Ovary (tissue), 9 donors: ENCODE measurements around the gene NME7. TPM values are rescaled to one million over a fixed set of nuclear protein-coding genes. Genes with fewer than 3 reads are reported as not detected.

Source experiments
- DNase-seq, 5 donors: peaks; one replicate each; pipeline ENCODE4 v3.0.0-alpha.2; 2019 to 2020
- H3K27ac ChIP-seq, 2 donors: fragments of 200-600 bp; one replicate each; pipeline versions ENCODE4 v1.5.1 to v1.8.0; 2019 to 2022
- H3K27me3 ChIP-seq: fragments of 200-600 bp; one replicate; pipeline ENCODE4 v1.8.0; 2022
- H3K36me3 ChIP-seq: fragments of 200-600 bp; sonication (generic); one replicate; pipeline ENCODE4 v1.5.1; 2019
- H3K4me1 ChIP-seq: one replicate; pipeline ENCODE4 v1.8.1; 2013; ENCODE audit warnings: mild to moderate bottlenecking, moderate library complexity; ENCODE audit not compliant: insufficient read depth
- H3K4me3 ChIP-seq: fragments of 200-600 bp; sonication (generic); one replicate; pipeline ENCODE4 v1.5.1; 2017
- H3K9me3 ChIP-seq, 2 donors: fragments of 200-600 bp in 1 of 2; sonication (generic) in 1 of 2; one replicate each; pipeline versions ENCODE4 v1.5.1 to v1.8.1; 2013 to 2019; ENCODE audit warnings: mild to moderate bottlenecking in 1 of 2, moderate library complexity in 1 of 2
- EP300 ChIP-seq: sonication (generic); formaldehyde crosslinking; IDR thresholded peaks from one replicate; pipeline ENCODE4 v1.6.1; 2017; ENCODE audit warnings: antibody characterized with exemption
- POLR2A ChIP-seq: fragments of 450-650 bp; IDR thresholded peaks from one replicate; pipeline ENCODE4 v1.6.1; 2017; ENCODE audit warnings: antibody characterized with exemption, mild to moderate bottlenecking, moderate library complexity
- WGBS, 3 donors: extraction: QIAGEN DNeasy Blood & Tissue Kit in 1 of 3; methylation state at CpG; one replicate each; pipeline versions ENCODE4 v1.1.5 to v1.1.7; 2013 to 2017; 5-methylcytosine and 5-hydroxymethylcytosine counted together
- intact Hi-C, 4 donors: fragments of 100-400 bp; cut with DNase I; formaldehyde crosslinking; loops; one replicate each; pipeline versions ENCODE4 v1.11.0 to v1.15.1; 2022 to 2023
- polyA plus RNA-seq, 2 donors: library from polyadenylated mRNA; stranded (reverse); fragments of 200-250 nt in 1 of 2; fragments of 350-450 nt in 1 of 2; fragmentation: Illumina TruSeq in 1 of 2; extraction: RNeasy Lipid Tissue Mini Kit (QIAGEN cat#74804) in 1 of 2; gene quantifications; one replicate each; pipeline ENCODE4 v1.2.3, GENCODE V29; 2013 to 2014
- total RNA-seq, 7 donors: library from RNA; depleted of rRNA in 2 of 7; stranded (reverse); fragments of >200 nt in 2 of 7; fragmentation: NEBNext Ultra II Directional in 3 of 7; extraction: Animal tissue kit (Norgen Biotek cat#: 25700) in 3 of 7; gene quantifications; one replicate each; pipeline versions ENCODE4 v1.1.0 to v1.2.4, GENCODE V29; 2016 to 2023
- TF ChIP-seq, protein P1 (sequence below), 3 donors: fragments of 450-650 bp in 2 of 3; fragments of 200-600 bp in 1 of 3; IDR thresholded peaks; one replicate each; pipeline versions ENCODE4 v1.5.1 to v1.8.0; 2016 to 2022; ENCODE audit warnings: antibody characterized with exemption in 3 of 3, mild to moderate bottlenecking in 1 of 3
- donor health status: DM: no; HTN: no; CAD: no; lungs with moderate emphysema.
- donor health status: DM: no; HTN: no; CAD: no.
- donor health status: Bipolar disorder and iron deficiency.
- donor health status: DM: yes; HTN: yes; CAD: no.
- donor health status: DM: no; HTN: no; CAD: no.
- donor health status: DM: yes; HTN: yes; CAD: no.

NME7 gene
- total and polyA plus RNA-seq, 9 donors = 14.2 to 30.0 (median 18.4) TPM

DNA sequence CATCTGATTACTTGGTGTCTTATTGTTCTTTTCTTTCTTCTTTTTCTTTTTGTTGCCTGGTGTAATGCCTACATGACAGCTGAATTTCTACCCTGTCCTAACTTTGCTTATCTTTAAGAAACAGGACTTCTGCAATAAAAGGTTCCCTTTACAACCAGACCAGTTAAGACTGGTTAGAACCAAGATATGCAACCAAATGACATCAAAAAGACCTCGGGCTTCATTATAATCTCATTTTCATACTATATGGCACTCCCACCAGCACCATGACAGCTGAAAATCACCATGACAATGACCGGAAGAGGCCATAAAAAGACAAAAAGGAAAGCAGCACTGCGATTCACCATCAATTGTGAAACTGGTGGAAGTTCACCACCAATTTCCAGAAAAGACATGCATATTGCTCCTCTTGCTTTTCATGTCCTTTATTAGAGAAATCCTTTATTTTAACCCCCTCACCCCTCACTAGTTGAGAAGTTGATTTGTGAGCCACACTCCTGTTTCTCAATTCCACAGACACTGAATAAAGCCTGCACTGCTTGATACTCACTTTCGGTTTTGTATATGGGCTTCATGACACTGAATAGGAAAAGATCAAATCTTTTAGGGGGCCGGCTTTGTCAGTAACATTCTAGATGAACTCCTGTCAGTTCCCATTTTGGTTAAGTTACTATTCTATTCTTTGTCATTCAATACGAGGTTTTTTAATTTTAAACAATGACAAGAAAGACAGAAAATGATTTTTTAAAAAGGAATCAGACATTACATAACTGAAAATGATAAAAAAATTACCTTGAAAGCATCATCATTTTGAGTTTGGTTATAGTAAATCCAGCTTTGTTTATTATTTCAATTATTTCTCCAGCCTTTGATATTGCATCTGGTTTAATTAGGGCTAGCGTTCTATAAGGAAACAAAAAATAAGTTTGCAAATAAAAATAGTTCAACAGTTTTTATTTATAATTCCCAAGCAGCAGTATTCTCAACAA lies 58.1 kb downstream of the NME7 start:
- WGBS, 3 donors = 83 to 88% (median 86%) methylated on average over 7 of the region's 7 CpGs
- Histone ChIP-seq H3K4me1 (no peaks in the 10 kb centered on the region), H3K27me3 (no peaks in the 10 kb centered on the region), H3K4me3 (no peak overlapping the region), H3K9me3 (no peaks in the 10 kb centered on the region), H3K36me3 (no peaks in the 10 kb centered on the region), H3K27ac (no peak overlapping the region)
- no peak for DNase-seq
- intact Hi-C loops = no loop called here
- no peak for TF ChIP-seq EP300
- TF ChIP-seq, protein P1, sequence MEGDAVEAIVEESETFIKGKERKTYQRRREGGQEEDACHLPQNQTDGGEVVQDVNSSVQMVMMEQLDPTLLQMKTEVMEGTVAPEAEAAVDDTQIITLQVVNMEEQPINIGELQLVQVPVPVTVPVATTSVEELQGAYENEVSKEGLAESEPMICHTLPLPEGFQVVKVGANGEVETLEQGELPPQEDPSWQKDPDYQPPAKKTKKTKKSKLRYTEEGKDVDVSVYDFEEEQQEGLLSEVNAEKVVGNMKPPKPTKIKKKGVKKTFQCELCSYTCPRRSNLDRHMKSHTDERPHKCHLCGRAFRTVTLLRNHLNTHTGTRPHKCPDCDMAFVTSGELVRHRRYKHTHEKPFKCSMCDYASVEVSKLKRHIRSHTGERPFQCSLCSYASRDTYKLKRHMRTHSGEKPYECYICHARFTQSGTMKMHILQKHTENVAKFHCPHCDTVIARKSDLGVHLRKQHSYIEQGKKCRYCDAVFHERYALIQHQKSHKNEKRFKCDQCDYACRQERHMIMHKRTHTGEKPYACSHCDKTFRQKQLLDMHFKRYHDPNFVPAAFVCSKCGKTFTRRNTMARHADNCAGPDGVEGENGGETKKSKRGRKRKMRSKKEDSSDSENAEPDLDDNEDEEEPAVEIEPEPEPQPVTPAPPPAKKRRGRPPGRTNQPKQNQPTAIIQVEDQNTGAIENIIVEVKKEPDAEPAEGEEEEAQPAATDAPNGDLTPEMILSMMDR (IDR thresholded peaks at IDR 0.05) = no peak
- no peak for TF ChIP-seq POLR2A

DNA sequence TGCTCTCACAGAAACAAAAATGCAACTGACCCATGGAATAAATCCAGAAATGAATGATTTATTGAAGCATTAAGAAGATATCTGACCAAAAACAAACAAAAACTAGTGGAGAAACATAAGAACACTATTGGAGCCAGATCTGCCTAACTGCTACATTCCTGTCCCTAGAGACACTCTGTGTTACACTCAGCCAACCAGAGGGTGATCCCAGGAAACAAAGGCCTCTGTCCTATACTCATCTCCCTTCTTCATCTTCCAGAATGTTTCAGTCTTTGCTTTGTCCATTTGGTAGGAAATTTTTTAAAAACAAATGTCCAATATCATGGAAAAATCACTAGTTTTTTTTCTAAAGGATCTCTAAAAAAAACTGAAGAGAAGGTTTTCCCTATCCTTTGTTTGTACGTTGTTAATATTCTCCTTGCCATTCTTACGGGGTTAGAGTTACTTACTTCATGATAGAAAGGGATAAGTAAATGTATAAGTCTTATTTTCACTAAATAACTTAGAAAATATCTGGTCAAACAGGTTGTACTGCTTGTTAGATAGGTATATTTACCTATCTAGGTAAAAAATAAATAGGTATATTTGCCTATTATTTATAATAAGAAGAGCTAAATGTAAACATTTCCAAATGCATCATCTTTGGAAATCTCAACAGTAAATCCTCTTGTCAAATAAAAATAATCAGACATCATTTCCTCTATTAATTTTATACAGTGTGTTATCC lies 59.1 kb downstream of the NME7 start:
- H3K9me3 ChIP-seq = no peaks in the 10 kb centered on the region
- H3K27ac ChIP-seq = no peak overlapping the region
- H3K27me3 ChIP-seq = no peaks in the 10 kb centered on the region
- intact Hi-C loops = no loop called here
- H3K4me3 ChIP-seq = no peak overlapping the region
- no peak for TF ChIP-seq POLR2A
- TF ChIP-seq, protein P1 (IDR thresholded peaks at IDR 0.05) = no peak
- no peak for TF ChIP-seq EP300
- H3K4me1 ChIP-seq = no peaks in the 10 kb centered on the region
- no peaks in the 10 kb centered on the region for H3K36me3 ChIP-seq
- DNase-seq = no peak
- 91 to 96% (median 95%) methylated on average over 2 of the region's 2 CpGs for WGBS, 3 donors

DNA sequence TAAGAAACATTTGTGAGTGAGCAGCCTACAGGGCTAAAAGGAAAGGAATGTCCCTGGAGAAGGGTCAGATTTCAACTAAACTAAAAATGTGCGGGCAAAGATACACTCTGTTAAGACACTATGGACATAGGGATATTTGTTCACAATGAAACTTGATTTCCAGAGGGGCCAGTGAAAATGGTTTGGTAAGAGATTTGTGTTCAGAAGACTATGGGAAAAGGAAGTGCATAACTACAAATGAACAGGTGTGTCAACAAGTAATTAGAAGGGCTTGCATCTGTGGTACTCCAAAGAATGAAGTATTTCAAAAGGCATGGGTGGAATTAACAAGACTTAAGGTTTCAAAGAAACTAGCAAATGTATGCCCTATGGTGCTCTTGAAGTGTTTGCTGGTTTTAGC lies 60.4 kb downstream of the NME7 start:
- 96 to 100% (median 97%) methylated on average over 1 of the region's 1 CpG for WGBS, 3 donors

DNA sequence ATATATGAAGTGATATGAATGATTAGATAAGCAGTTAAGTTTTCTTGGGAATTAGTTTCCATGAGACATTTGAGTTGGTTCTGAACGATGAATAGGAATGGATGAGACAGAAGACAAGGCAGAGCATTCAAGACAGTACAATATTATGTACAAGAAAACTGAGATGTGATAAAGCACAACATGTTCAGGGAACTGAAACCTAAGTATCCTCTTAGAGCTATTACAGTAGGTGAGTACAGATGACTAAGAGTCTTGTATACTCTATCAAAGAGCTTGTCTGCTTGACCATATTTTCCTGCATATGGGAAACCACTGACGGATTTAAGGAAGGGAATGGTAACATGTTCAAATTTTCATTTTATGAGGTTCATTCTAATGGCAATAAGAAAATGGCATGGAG lies 61.6 kb downstream of the NME7 start:
- intact Hi-C loops = no loop called here
- H3K9me3 ChIP-seq = no peaks in the 10 kb centered on the region
- H3K27me3 ChIP-seq = no peaks in the 10 kb centered on the region
- no peak overlapping the region for H3K27ac ChIP-seq
- H3K36me3 ChIP-seq = no peaks in the 10 kb centered on the region
- H3K4me1 ChIP-seq = no peaks in the 10 kb centered on the region
- DNase-seq = no peak
- no peak overlapping the region for H3K4me3 ChIP-seq
- TF ChIP-seq, protein P1 (IDR thresholded peaks at IDR 0.05) = no peak
- no peak for TF ChIP-seq EP300
- TF ChIP-seq POLR2A = no peak
- WGBS, 3 donors = 68 to 99% (median 99%) methylated on average over 2 of the region's 2 CpGs

More for the DNA sequence above, 60.4 kb downstream of the NME7 start:
- H3K4me1 ChIP-seq = no peaks in the 10 kb centered on the region
- intact Hi-C loops = no loop called here
- no peak overlapping the region for H3K4me3 ChIP-seq
- H3K27ac ChIP-seq = no peak overlapping the region
- TF ChIP-seq, protein P1 (IDR thresholded peaks at IDR 0.05) = no peak
- no peak for TF ChIP-seq EP300
- no peak for TF ChIP-seq POLR2A
- H3K36me3 ChIP-seq = no peaks in the 10 kb centered on the region
- no peaks in the 10 kb centered on the region for H3K9me3 ChIP-seq
- no peaks in the 10 kb centered on the region for H3K27me3 ChIP-seq
- DNase-seq = no peak
